SKM-1 (cell line): ENCODE data around the gene FXYD5.

Experiments used
- DNase-seq: peaks from one replicate; lab custom pipeline; 2025; ENCODE audit not compliant: unreplicated experiment; lab: John Stamatoyannopoulos, UW

The FXYD5 gene

DNA sequence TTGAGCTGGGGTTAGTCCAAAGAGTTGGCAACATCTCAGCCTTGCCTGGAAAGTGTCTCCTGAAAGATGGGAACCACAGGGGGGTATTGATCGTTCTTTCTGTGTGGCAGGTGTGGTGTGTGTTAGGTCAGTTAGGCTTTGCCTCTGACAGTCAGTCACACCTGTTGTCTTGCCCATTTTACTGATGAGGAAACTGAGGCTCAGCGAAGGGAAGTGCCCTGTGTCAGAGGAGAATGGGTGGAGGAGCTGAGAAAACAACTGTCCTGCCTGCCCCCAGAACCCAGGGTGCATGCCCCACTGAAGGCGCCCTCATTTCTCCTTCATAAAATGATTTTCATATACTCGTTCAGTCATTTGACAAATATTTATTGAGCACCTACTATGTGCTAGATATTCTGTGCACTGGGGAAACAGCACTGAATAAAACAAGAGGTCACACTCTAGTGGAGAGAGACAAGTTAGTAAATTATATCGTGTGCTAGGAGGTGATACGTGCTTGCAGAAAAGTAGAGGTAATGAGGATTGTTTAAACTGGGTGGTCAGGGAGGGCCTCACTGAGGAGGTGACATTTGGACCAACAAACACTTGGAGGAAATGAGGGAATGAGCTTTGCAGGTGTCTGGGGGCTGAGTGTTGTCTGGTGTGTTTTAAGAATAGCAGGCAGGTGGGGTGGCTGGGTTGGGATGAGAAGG, 1.6 kb downstream of the FXYD5 start:
- DNase-seq = no peak

- no peak for DNase-seq
Measured at GRCh38 chr19:35156673-35157014, 2.1 kb downstream of the FXYD5 start.

- DNase-seq = no peak
Measured at GRCh38 chr19:35157431-35157830, 2.9 kb downstream of the FXYD5 start.

DNA sequence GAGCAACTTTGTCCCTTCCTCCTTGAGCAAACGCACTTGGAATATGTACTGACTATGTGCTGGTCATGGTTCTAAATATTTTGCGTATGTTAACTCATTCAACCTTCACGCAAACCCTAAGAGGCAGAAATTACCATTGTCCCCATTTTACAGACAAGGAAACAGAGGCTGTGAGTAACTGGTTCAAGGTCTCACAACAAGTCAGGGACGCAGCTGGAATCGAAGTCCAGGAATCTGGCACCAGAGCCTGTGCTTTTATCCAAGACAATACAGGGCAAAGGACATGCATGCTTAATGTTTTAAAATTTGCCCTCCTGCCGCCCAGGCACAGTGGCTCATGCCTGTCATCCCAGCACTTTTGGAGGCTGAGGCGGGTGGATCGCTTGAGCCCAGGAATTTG, 5.1 kb downstream of the FXYD5 start:
- DNase-seq = no peak

- no peak for DNase-seq
Measured at GRCh38 chr19:35160629-35161433, 6.3 kb downstream of the FXYD5 start.

GRCh38 chr19:35161434-35161743, 6.9 kb downstream of the FXYD5 start:
- DNase-seq = no peak

DNA sequence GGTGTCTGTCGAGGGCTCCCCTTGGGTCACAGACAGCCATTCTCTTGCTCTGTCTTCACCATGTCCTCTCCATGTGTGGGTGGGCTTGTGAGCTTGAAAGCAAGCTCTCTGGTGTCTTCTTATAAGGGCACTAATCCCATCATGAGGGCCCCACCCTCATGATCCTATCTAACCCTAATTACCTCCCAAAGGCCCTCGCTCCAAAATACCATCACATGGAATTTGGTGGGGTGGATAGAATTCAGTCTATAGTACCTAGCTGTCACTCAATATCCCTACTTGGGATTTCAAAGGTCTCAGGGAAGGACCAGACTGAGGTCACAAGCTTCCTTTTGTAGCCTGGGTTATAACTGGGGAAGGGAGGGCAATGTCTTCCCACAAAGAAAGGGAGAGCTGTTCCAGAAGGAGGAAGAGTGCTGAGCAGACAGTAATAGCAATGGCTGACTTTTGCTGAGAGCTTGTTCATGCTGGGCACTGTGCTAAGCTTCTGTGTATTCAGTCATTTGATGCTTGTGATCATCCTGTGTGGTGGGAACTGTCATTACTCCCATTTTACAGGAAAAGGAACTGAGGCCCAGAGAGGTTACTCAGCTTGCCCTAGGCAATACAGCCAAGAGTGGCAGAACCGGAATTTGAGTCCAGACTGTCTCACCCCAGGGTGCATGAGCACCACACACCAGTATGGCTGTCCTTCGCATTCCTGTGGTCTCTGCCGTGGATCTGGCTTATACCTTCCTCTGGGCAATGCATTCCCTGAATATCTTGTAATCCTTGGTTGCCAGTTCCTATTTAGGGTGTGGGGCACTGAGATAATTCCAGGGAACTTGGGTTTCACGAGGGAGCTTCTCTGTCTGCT, 8.2 kb downstream of the FXYD5 start:
- DNase-seq = no peak

DNA sequence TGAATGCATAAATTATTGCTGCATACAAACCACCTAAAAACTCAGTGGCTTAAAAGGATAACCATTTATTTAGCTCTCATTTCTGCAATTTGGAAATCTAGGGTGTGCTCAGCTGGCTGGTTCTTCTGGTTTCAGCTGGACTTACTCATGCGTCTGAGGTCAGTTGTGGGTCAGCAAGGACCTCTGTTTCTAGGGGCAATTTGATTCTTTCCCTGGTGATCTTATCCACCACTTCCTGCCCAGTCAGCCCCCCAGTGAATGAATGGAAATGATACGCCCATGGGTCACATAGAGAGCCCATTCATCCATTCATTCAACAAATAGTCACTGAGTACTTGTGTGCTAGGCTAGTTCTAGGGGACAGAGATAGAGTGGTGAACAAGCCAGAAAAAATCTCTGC, 9.9 kb downstream of the FXYD5 start:
- DNase-seq = no peak

DNA sequence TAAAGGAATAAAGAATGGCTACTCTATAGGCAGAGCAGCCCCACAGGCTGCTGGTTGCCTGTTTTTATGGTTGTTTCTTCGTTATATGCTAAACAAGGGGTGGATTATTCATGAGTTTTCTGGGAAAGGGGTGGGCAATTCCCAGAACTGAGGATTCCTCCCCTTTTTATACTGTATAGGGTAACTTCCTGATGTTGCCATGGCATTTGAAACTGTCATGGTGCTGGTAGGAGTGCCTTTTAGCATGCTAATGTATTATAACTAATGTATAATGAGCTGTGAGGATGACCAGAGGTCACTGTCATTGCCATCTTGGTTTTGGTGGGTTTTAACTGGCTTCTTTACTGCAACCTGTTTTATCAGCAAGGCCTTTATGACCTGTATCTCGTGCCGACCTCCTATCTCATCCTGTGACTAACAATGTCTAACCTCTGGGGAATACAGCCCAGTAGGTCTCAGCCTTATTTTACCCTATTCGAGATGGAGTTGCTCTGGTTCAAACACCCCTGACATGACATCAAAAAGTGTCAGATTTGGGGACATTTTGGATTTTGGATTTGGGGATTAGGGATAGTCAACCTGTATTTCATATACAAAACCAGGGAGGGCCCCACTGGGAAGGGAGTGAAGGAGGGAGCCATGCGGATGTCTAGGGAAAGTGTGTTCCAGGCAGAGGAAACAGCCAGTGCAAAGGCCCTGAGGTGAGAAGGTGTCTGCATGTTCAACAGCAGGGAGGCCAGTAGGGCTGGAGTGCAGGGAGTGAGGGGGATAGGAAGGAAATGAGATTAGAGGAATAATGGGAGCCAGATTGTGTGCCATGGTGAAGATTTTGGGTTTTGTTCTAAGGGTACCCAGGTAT, 10.9 kb downstream of the FXYD5 start:
- no peak for DNase-seq

- DNase-seq = no peak
Measured at GRCh38 chr19:35166100-35167063, 11.8 kb downstream of the FXYD5 start.

DNA sequence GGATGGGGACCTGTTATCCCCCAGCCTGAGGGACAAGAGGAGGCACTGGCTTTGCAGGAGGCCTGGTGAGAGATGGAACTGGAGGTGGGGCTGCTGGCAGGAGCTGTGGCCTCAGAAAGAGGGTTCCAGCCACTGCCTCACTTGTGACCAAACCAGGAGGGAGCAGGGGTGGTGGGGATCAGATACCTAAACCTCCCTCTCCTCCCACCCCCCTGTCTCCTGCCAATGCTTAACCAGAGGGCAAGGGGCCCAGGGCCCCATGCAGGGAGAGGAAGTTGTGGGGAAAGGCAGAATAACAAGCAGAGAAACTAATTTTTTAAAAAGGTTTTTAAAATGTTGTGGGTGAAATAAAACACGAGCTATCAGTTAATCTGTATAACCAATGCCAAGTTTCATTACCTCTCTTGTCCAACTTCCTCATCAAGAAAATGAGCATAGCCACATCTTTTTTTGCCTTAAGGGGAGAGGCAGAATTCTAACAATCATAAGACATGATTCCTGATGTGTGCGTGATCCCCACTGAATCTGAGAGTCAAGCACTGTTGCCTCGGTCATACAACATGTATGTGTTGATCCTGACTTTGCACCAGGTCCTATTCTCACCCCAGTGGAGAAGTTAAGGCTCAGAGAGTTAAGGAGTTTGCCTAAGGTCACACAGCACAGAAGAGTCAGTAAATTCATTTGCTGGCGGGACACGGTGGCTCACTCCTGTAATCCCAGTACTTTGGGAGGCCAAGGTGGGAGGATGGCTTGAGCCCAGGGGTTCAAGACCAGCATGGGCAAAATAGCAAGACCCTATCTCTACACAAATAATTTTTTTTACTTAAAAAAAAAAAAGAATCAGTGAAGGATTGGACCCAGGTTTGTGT, 12.9 kb downstream of the FXYD5 start:
- DNase-seq = no peak

DNA sequence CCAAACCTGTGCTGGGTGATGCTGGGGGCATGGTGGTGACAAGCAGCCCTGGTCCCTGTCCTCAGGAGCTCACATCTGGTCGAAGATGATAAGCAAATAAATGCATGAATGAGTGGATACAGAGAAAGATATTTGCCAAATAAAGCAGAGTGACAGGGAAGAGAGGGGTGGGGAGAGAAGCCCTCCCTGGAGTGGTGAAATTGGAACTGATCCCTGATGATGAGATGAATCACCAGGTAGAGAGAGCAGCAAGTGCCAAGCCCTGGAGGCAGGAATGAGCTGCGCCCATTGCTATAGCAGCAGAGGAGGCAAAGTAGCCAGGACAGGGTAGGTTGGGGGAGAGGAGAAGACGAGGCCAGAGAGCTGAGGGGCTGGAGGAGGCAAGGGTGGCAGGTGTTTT, 13.7 kb downstream of the FXYD5 start:
- DNase-seq = no peak

GRCh38 chr19:35169221-35169995, 14.9 kb downstream of the FXYD5 start:
- DNase-seq = no peak

DNA sequence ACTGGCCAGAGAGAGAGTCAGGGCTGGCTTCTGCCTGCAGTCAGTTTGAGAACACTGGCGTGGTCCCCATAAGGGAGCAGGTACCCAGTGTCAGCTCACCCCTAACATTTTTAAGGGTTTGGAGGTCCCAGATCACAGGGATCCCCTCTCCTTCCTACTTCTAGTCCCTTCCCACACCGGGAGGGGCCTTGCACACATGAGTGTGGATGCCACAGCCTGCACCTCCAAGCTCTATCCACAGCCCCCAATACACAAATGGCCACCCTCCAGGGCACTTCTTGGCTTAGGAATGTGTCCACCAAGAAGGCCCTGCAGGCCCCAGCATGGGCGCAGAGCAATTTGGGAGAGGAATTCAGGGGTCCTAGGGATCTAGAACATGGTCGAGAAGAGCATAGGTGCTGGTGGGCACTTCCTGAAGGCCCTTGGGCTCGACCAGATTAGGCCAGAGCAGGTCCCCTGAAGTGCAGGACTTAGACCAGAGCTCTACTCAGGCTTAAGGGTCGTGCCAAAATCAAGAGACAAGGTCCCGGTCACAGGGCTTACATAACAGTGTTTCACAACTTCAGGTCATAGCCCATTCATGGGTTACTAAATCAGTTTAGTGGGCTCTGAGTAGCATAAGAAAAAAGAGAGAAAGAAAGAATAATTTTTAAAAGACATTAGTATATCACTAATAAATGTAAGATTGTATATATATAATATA, 16.0 kb downstream of the FXYD5 start:
- no peak for DNase-seq

- DNase-seq = no peak
Measured at GRCh38 chr19:35171730-35172129, 17.2 kb downstream of the FXYD5 start.

GRCh38 chr19:35174226-35174625, 19.7 kb downstream of the FXYD5 start:
- DNase-seq = no peak

- DNase-seq = no peak
Measured at GRCh38 chr19:35176181-35176570, 21.6 kb downstream of the FXYD5 start.
